Nephron progenitor cell (in vitro differentiated cells): Measurements from ENCODE around the gene NMRK1.

Experiments
- DNase-seq: peaks from one replicate; pipeline ENCODE4 v3.0.0; 2021
- H3K27ac Mint-ChIP-seq: 2 replicates; pipeline ENCODE4 v1.8.0; 2021; ENCODE audit warnings: mild to moderate bottlenecking, moderate library complexity, mixed read lengths
- H3K27me3 Mint-ChIP-seq: 2 replicates; pipeline ENCODE4 v1.8.0; 2021; ENCODE audit warnings: mild to moderate bottlenecking, low read depth, mixed read lengths; ENCODE audit not compliant: poor library complexity
- H3K36me3 Mint-ChIP-seq: 2 replicates; pipeline ENCODE4 v1.8.0; 2021; ENCODE audit warnings: low read depth, mixed read lengths
- H3K4me1 Mint-ChIP-seq: 2 replicates; pipeline ENCODE4 v1.8.0; 2021; ENCODE audit warnings: mixed read lengths
- H3K4me3 Mint-ChIP-seq: 2 replicates; pipeline ENCODE4 v1.8.0; 2021; ENCODE audit warnings: mild to moderate bottlenecking, moderate library complexity, mixed read lengths
- H3K9me3 Mint-ChIP-seq: 2 replicates; pipeline ENCODE4 v1.8.0; 2021; ENCODE audit warnings: mild to moderate bottlenecking, moderate library complexity, mixed read lengths
- TF ChIP-seq, protein P1 (sequence below): fragments of 200-600 bp; sonication (generic); IDR thresholded peaks from 2 replicates; pipeline ENCODE4 v1.5.0; 2021; ENCODE audit warnings: antibody characterized with exemption

The NMRK1 gene

DNA sequence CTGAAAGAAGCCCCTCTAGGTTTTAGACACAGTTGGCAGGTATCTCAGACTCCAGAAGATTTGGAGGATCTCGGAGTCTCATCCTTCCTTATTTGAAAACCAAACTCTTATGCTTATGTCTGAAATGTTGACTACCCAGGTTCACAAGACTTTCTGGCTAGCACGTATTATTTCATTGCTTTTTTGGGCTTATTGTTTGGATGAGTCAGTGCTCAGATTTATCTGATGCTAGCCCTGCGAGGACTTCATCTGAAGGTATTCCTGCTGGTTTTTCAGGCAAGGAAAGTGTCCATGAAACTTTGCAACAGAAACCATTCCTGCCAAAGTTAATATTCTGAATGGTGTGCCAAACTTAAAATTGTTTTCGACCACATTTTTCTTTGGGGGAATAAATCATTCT is 8.8 kb upstream of the NMRK1 start:
- Mint-ChIP-seq H3K4me1 (peaks cover 26% of the 10 kb centered on the region), H3K4me3 (no peak overlapping the region), H3K27ac (no peak overlapping the region), H3K27me3 (no peaks in the 10 kb centered on the region), H3K36me3 (no peaks in the 10 kb centered on the region), H3K9me3 (no peaks in the 10 kb centered on the region)
- TF ChIP-seq, protein P1, sequence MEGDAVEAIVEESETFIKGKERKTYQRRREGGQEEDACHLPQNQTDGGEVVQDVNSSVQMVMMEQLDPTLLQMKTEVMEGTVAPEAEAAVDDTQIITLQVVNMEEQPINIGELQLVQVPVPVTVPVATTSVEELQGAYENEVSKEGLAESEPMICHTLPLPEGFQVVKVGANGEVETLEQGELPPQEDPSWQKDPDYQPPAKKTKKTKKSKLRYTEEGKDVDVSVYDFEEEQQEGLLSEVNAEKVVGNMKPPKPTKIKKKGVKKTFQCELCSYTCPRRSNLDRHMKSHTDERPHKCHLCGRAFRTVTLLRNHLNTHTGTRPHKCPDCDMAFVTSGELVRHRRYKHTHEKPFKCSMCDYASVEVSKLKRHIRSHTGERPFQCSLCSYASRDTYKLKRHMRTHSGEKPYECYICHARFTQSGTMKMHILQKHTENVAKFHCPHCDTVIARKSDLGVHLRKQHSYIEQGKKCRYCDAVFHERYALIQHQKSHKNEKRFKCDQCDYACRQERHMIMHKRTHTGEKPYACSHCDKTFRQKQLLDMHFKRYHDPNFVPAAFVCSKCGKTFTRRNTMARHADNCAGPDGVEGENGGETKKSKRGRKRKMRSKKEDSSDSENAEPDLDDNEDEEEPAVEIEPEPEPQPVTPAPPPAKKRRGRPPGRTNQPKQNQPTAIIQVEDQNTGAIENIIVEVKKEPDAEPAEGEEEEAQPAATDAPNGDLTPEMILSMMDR, result no peak
- no peak for DNase-seq

DNA sequence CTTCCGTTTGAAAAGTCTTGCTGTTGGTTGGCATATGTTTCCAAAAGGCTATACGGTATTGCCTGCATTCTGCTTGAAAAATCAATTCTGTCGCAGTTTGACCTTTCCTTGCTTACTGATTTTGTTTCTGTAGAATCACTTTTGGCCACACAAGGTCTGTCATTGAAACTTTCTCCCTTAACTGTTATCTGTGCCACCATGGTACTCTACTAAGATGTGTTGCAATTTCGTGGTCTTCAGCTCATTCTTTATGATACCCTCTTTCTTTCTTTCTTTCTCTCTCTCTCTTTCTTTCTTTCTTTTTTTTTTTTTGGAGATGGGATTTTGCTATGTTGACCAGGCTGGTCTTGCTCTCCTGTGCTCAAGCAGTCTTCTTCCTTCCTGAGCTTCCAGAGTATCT is 4.8 kb upstream of the NMRK1 start:
- H3K36me3 Mint-ChIP-seq, result no peaks in the 10 kb centered on the region
- H3K4me3 Mint-ChIP-seq, result no peak overlapping the region
- H3K27me3 Mint-ChIP-seq, result peaks cover 18% of the 10 kb centered on the region
- no peak for DNase-seq
- TF ChIP-seq, protein P1, result no peak
- H3K4me1 Mint-ChIP-seq, result peaks cover 41% of the 10 kb centered on the region
- H3K27ac Mint-ChIP-seq, result no peak overlapping the region
- H3K9me3 Mint-ChIP-seq, result no peaks in the 10 kb centered on the region

DNA sequence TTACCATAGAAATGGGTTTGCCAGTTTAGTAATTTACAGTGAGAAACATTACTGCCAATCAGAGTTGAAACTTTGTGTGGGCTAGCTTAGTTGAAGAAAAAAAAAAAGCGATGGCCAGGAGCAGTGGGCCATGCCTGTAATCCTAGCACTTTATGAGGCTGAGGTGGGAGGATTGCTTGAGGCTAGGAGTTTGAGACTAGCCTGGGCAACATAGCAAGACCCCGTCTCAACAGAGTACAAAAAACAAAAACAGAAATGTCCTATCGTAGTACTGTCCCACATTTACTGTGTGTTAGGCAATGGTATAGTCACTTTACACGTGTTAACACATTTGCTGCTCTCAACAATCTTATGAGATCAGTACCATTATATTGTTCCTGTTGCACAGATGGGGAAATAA is 2.6 kb upstream of the NMRK1 start:
- Mint-ChIP-seq H3K36me3 (no peaks in the 10 kb centered on the region), H3K4me1 (peaks cover 56% of the 10 kb centered on the region), H3K9me3 (no peaks in the 10 kb centered on the region), H3K4me3 (no peak overlapping the region), H3K27ac (no peak overlapping the region), H3K27me3 (peaks cover 18% of the 10 kb centered on the region)
- no peak for DNase-seq
- TF ChIP-seq, protein P1, result no peak

DNA sequence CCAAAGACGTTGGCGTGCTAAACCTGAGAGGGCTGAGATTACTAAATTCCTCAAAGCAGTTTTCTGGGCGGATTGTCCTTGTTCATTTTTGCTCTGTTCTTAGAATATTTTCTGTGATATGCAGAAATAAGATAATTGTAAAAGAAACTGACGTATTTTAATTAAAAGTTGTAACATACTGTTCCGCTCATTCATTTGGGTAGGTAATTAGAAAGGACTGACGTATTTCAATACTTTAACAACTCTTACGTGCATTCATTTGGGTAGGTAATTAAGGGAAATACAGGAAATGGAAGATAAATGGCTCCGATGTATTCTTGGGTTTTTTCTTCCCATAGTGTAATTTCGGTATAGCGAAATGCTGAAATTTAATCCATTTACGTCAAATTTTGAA is 1.4 kb upstream of the NMRK1 start:
- H3K4me1 Mint-ChIP-seq, result peaks cover 57% of the 10 kb centered on the region
- TF ChIP-seq, protein P1, result no peak
- no peaks in the 10 kb centered on the region for H3K36me3 Mint-ChIP-seq
- peak overlapping the region; percentile 93 for H3K4me3 Mint-ChIP-seq
- H3K9me3 Mint-ChIP-seq, result no peaks in the 10 kb centered on the region
- H3K27me3 Mint-ChIP-seq, result peaks cover 22% of the 10 kb centered on the region
- no peak for DNase-seq
- no peak overlapping the region for H3K27ac Mint-ChIP-seq

DNA sequence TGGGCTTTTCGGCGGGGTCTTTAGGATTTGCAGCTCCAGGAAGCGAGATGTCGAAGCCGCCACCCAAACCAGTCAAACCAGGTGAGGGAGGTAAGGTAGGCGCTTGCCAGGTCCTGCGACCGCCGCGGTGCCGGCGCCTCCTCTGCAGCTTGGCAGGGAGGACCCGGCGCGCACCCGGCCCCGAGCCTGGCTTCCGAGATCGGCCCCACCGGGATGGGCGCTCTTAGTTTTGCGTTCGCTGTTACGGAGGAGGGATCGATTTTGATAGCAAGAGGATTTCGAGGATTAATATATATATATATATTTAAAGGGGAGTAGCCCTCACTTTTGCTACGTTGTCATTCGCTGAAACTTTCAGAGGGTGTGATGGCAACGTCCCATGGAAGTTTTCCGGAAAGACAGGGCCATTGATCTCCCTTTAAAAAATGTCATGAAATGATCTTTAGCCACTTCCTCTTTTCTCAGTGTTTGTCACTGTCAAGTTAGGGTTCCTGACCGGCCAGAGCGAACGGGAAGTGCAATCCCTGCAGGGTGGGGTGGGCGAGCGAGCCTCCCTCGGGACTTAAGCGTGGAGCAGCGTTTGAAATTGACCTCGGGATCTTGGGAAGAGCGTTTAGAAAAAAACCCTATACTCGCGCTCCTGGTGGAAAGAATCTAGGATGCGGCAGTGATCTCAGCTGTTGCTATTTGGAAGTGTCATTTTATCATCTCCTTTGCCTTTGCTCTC is 854 bp upstream of the NMRK1 start:
- Mint-ChIP-seq H3K27me3 (peaks cover 22% of the 10 kb centered on the region), H3K36me3 (no peaks in the 10 kb centered on the region), H3K4me1 (peaks cover 51% of the 10 kb centered on the region), H3K4me3 (peak overlapping the region; percentile 93), H3K9me3 (no peaks in the 10 kb centered on the region), H3K27ac (peak overlapping the region; percentile 1)
- TF ChIP-seq, protein P1, result no peak
- peak; percentile 66 for DNase-seq

DNA sequence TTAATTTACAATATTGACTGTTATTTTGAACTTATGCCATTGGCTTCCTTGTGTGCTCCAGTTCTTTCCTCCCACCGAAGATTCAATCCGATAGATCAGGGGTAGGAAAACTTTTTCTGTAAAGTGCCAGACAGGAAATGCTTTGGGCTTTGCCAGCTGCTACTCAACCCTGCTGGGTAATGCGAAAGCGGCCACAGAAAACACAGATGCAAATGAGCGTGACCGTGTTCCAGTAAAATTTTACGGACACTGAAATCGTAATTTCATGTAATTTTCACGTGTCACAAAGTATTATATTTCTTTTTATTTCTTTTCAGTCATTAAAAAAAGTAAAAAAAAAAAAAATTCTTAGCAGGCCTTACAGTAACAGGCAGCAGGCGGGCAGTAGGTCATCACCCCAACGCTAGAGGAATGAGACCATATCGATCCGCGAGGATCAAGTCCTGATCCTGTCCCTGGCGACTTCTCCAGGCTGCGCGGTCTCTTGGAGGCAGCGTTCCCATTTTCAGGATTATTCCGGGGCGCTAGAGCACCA is 599 bp downstream of the NMRK1 start:
- H3K36me3 Mint-ChIP-seq, result no peaks in the 10 kb centered on the region
- H3K27me3 Mint-ChIP-seq, result peaks cover 22% of the 10 kb centered on the region
- TF ChIP-seq, protein P1, result no peak
- no peak overlapping the region for H3K27ac Mint-ChIP-seq
- no peaks in the 10 kb centered on the region for H3K9me3 Mint-ChIP-seq
- peak overlapping the region; percentile 90 for H3K4me3 Mint-ChIP-seq
- peak; percentile 10 for DNase-seq
- peaks cover 59% of the 10 kb centered on the region for H3K4me1 Mint-ChIP-seq
